Thoracic aorta (tissue), 2 donors: ENCODE results near the gene PNKD. TPM values are rescaled to one million over a fixed set of nuclear protein-coding genes. Genes with fewer than 3 reads are reported as not detected.

ENCODE experiments used
- ATAC-seq: fragments of 150-250 bp; one replicate; pipeline ENCODE4 v1.8.0; 2017; ENCODE audit warnings: low read depth; ENCODE audit not compliant: insufficient number of reproducible peaks, low FRiP score
- DNase-seq: peaks from one replicate; pipeline ENCODE4 v3.0.0-alpha.2; 2020; ENCODE audit warnings: low spot score
- H3K27ac ChIP-seq, 2 donors: fragments of 200-600 bp; sonication (generic); 1 replicate in 1 of 2; 2 replicates in 1 of 2; pipeline ENCODE4 v1.5.1; 2016; ENCODE audit warnings: mild to moderate bottlenecking in 2 of 2, moderate library complexity in 2 of 2
- H3K27me3 ChIP-seq: fragments of 200-600 bp; sonication (generic); replicated peaks from 2 replicates; pipeline ENCODE4 v1.6.0; 2016; ENCODE audit warnings: mild to moderate bottlenecking; ENCODE audit not compliant: insufficient read depth
- H3K36me3 ChIP-seq: fragments of 200-600 bp; sonication (generic); one replicate; pipeline ENCODE4 v1.5.1; 2016
- H3K4me1 ChIP-seq, 2 donors: fragments of 200-600 bp; sonication (generic); 1 replicate in 1 of 2; 2 replicates in 1 of 2; pipeline versions ENCODE4 v1.5.1 to v1.6.0; 2016; ENCODE audit warnings: low read depth in 2 of 2, mild to moderate bottlenecking in 1 of 2; ENCODE audit not compliant: control insufficient read depth in 1 of 2
- H3K4me3 ChIP-seq: fragments of 200-600 bp; sonication (generic); 2 replicates; pipeline ENCODE4 v1.5.1; 2016; ENCODE audit warnings: mild to moderate bottlenecking
- H3K9me3 ChIP-seq: fragments of 200-600 bp; sonication (generic); 2 replicates; pipeline ENCODE4 v1.5.1; 2016
- total RNA-seq, 2 donors: library from RNA; depleted of rRNA; stranded (reverse); fragments of >200 nt; gene quantifications; one replicate each; pipeline versions ENCODE4 v1.1.0 to v1.2.3, GENCODE V29; 2016
- TF ChIP-seq, protein P1 (sequence below): fragments of 200-600 bp; sonication (generic); IDR thresholded peaks from one replicate; pipeline ENCODE4 v1.5.1; 2019; ENCODE audit warnings: antibody characterized with exemption

The PNKD gene
- total RNA-seq, 2 donors from 2014 or later: 19.4 to 38.4 TPM

GRCh38 chr2:218234521-218234920 lies 35.8 kb upstream of the PNKD start:
- Histone ChIP-seq H3K4me1 (peaks cover 18 to 37% of the 10 kb centered on the region in 2 donors), H3K27ac (peak overlapping the region in 1 of 2 donors; percentile 20), H3K27me3 (no peaks in the 10 kb centered on the region), H3K9me3 (no peaks in the 10 kb centered on the region), H3K36me3 (peaks cover 46% of the 10 kb centered on the region), H3K4me3 (no peak overlapping the region)
- TF ChIP-seq, protein P1, sequence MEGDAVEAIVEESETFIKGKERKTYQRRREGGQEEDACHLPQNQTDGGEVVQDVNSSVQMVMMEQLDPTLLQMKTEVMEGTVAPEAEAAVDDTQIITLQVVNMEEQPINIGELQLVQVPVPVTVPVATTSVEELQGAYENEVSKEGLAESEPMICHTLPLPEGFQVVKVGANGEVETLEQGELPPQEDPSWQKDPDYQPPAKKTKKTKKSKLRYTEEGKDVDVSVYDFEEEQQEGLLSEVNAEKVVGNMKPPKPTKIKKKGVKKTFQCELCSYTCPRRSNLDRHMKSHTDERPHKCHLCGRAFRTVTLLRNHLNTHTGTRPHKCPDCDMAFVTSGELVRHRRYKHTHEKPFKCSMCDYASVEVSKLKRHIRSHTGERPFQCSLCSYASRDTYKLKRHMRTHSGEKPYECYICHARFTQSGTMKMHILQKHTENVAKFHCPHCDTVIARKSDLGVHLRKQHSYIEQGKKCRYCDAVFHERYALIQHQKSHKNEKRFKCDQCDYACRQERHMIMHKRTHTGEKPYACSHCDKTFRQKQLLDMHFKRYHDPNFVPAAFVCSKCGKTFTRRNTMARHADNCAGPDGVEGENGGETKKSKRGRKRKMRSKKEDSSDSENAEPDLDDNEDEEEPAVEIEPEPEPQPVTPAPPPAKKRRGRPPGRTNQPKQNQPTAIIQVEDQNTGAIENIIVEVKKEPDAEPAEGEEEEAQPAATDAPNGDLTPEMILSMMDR: no peak
- DNase-seq (no peak), ATAC-seq (no peak)

DNA sequence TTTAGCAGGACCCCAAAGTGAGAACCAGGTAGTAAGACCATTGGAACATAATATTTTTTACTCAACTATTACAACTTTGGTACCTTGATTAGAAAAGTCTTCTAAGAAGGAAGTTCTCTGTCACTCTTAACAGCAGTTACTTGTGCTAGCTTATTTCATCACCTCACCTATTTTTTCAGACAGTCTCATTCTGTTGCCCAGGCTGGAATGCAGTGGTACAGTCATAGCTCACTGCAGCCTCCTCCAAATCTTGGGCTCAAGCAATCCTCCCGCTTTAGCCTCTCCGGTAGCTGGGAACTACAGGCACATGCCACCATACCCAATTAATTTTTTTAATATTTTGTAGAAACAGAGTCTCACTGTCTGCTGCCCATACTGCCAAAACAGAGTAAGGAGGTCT lies 35.3 kb upstream of the PNKD start:
- peaks cover 51% of the 10 kb centered on the region for H3K36me3 ChIP-seq

GRCh38 chr2:218236829-218237228 lies 33.5 kb upstream of the PNKD start:
- peaks cover 54% of the 10 kb centered on the region for H3K36me3 ChIP-seq
- no peak overlapping the region for H3K4me3 ChIP-seq
- DNase-seq (no peak), ATAC-seq (no peak)
- H3K27ac ChIP-seq: no peak overlapping the region
- TF ChIP-seq, protein P1: no peak
- H3K9me3 ChIP-seq: no peaks in the 10 kb centered on the region
- no peaks in the 10 kb centered on the region for H3K27me3 ChIP-seq
- H3K4me1 ChIP-seq: peaks cover 10 to 31% of the 10 kb centered on the region in 2 donors

More for the DNA sequence above, 35.3 kb upstream of the PNKD start:
- no peak for DNase-seq
- no peak for ATAC-seq
- peaks cover 13 to 32% of the 10 kb centered on the region in 2 donors for H3K4me1 ChIP-seq
- no peaks in the 10 kb centered on the region for H3K9me3 ChIP-seq
- no peak overlapping the region for H3K4me3 ChIP-seq
- TF ChIP-seq, protein P1: no peak
- no peaks in the 10 kb centered on the region for H3K27me3 ChIP-seq
- H3K27ac ChIP-seq: peak overlapping the region in 1 of 2 donors; percentile 20

GRCh38 chr2:218238887-218239286 lies 31.4 kb upstream of the PNKD start:
- Histone ChIP-seq H3K4me1 (peaks cover 14 to 32% of the 10 kb centered on the region in 2 donors), H3K36me3 (peaks cover 60% of the 10 kb centered on the region), H3K9me3 (no peaks in the 10 kb centered on the region), H3K27me3 (no peaks in the 10 kb centered on the region), H3K4me3 (no peak overlapping the region), H3K27ac (peak overlapping the region in 1 of 2 donors; percentile 47)
- TF ChIP-seq, protein P1: no peak
- no peak for DNase-seq
- no peak for ATAC-seq

- H3K4me1 ChIP-seq: peaks cover 14 to 21% of the 10 kb centered on the region in 2 donors
- no peak overlapping the region for H3K27ac ChIP-seq
- no peaks in the 10 kb centered on the region for H3K9me3 ChIP-seq
- no peak for DNase-seq
- TF ChIP-seq, protein P1: no peak
- no peak overlapping the region for H3K4me3 ChIP-seq
- ATAC-seq: no peak
- peaks cover 74% of the 10 kb centered on the region for H3K36me3 ChIP-seq
- H3K27me3 ChIP-seq: no peaks in the 10 kb centered on the region
Measured at GRCh38 chr2:218244204-218244603, 26.1 kb upstream of the PNKD start.
